ENCODE measurements around the gene DOCK2. TPM values are rescaled to one million over a fixed set of nuclear protein-coding genes. Genes with fewer than 3 reads are reported as not detected.
"Not testable (repeated sequence)": the region's sequence is repeated elsewhere in the genome, so short reads cannot be mapped to it uniquely, and the experiment has no call there.

DOCK2 gene
- total RNA-seq, 1 experiment from 2014 or later: 0.20 TPM

- Histone ChIP-seq H3K27ac (no peak overlapping the region), H3K9me3 (replicated peaks) (no peaks in the 10 kb centered on the region), H3K4me3 (no peak overlapping the region), H3K27me3 (no peaks in the 10 kb centered on the region; the same call in 1 of the 2 replicates), H3K4me1 (no peaks in the 10 kb centered on the region), H3K36me3 (no peaks in the 10 kb centered on the region)
- no peak for DNase-seq
These were observed 164.7 kb downstream of the DOCK2 start for GRCh38 chr5:169801781-169802180.

- Histone ChIP-seq H3K9me3 (replicated peaks) (no peaks in the 10 kb centered on the region), H3K36me3 (no peaks in the 10 kb centered on the region), H3K4me1 (no peaks in the 10 kb centered on the region), H3K27ac (no peak overlapping the region), H3K4me3 (no peak overlapping the region), H3K27me3 (no peaks in the 10 kb centered on the region; the same call in 1 of the 2 replicates)
- no peak for DNase-seq
These were observed 166.3 kb downstream of the DOCK2 start for GRCh38 chr5:169803077-169803981.

- no peak overlapping the region for H3K4me3 ChIP-seq
- no peaks in the 10 kb centered on the region for H3K4me1 ChIP-seq
- DNase-seq: no peak
- no peaks in the 10 kb centered on the region for H3K27me3 ChIP-seq
- H3K36me3 ChIP-seq: no peaks in the 10 kb centered on the region
- H3K27ac ChIP-seq: no peak overlapping the region
- no peaks in the 10 kb centered on the region for H3K9me3 ChIP-seq (replicated peaks)
These were observed 167.8 kb downstream of the DOCK2 start for GRCh38 chr5:169804861-169805260.

GRCh38 chr5:169805527-169805934 is 168.5 kb downstream of the DOCK2 start:
- H3K9me3 ChIP-seq (replicated peaks): no peaks in the 10 kb centered on the region
- H3K4me3 ChIP-seq: no peak overlapping the region
- H3K27ac ChIP-seq: no peak overlapping the region
- no peaks in the 10 kb centered on the region for H3K36me3 ChIP-seq
- no peak for DNase-seq
- no peaks in the 10 kb centered on the region for H3K4me1 ChIP-seq
- H3K27me3 ChIP-seq: no peaks in the 10 kb centered on the region

- H3K4me3 ChIP-seq: no peak overlapping the region
These were observed 169.0 kb downstream of the DOCK2 start for GRCh38 chr5:169805937-169806700.

GRCh38 chr5:169808118-169808581 is 171.1 kb downstream of the DOCK2 start:
- Histone ChIP-seq H3K4me1 (no peaks in the 10 kb centered on the region), H3K27me3 (no peaks in the 10 kb centered on the region), H3K36me3 (no peaks in the 10 kb centered on the region), H3K9me3 (replicated peaks) (no peaks in the 10 kb centered on the region), H3K27ac (no peak overlapping the region), H3K4me3 (no peak overlapping the region)
- DNase-seq: no peak

More at GRCh38 chr5:169805937-169806700, 169.0 kb downstream of the DOCK2 start:
- no peaks in the 10 kb centered on the region for H3K4me1 ChIP-seq
- DNase-seq: no peak
- no peaks in the 10 kb centered on the region for H3K9me3 ChIP-seq (replicated peaks)
- no peaks in the 10 kb centered on the region for H3K36me3 ChIP-seq
- no peaks in the 10 kb centered on the region for H3K27me3 ChIP-seq
- H3K27ac ChIP-seq: no peak overlapping the region

GRCh38 chr5:169808880-169809279 is 171.8 kb downstream of the DOCK2 start:
- not testable (repeated sequence) for H3K27ac ChIP-seq; DNase-seq; H3K4me1 ChIP-seq; H3K36me3 ChIP-seq; H3K27me3 ChIP-seq; H3K9me3 ChIP-seq (replicated peaks); H3K4me3 ChIP-seq

- H3K9me3 ChIP-seq (replicated peaks): no peaks in the 10 kb centered on the region
- no peak overlapping the region for H3K27ac ChIP-seq
- no peak overlapping the region for H3K4me3 ChIP-seq
- no peaks in the 10 kb centered on the region for H3K4me1 ChIP-seq
- no peaks in the 10 kb centered on the region for H3K36me3 ChIP-seq
- DNase-seq: no peak
- H3K27me3 ChIP-seq: no peaks in the 10 kb centered on the region
These were observed 172.2 kb downstream of the DOCK2 start for GRCh38 chr5:169809281-169809680.

- no peak overlapping the region for H3K27ac ChIP-seq
- no peak overlapping the region for H3K4me3 ChIP-seq
- H3K4me1 ChIP-seq: no peaks in the 10 kb centered on the region
- H3K27me3 ChIP-seq: no peaks in the 10 kb centered on the region
- no peaks in the 10 kb centered on the region for H3K9me3 ChIP-seq (replicated peaks)
- no peaks in the 10 kb centered on the region for H3K36me3 ChIP-seq
- DNase-seq: no peak
These were observed 173.4 kb downstream of the DOCK2 start for GRCh38 chr5:169810524-169810923.

GRCh38 chr5:169811023-169811422 is 173.9 kb downstream of the DOCK2 start:
- no peaks in the 10 kb centered on the region for H3K4me1 ChIP-seq
- no peaks in the 10 kb centered on the region for H3K36me3 ChIP-seq
- H3K9me3 ChIP-seq (replicated peaks): no peaks in the 10 kb centered on the region
- H3K27me3 ChIP-seq: no peaks in the 10 kb centered on the region
- H3K4me3 ChIP-seq: no peak overlapping the region
- H3K27ac ChIP-seq: no peak overlapping the region
- no peak for DNase-seq

GRCh38 chr5:169811680-169812079 is 174.6 kb downstream of the DOCK2 start:
- no peaks in the 10 kb centered on the region for H3K27me3 ChIP-seq
- no peaks in the 10 kb centered on the region for H3K36me3 ChIP-seq
- H3K4me1 ChIP-seq: no peaks in the 10 kb centered on the region

GRCh38 chr5:169812786-169813185 is 175.7 kb downstream of the DOCK2 start:
- no peak overlapping the region for H3K27ac ChIP-seq
- no peaks in the 10 kb centered on the region for H3K36me3 ChIP-seq
- no peaks in the 10 kb centered on the region for H3K4me1 ChIP-seq
- no peak for DNase-seq
- no peaks in the 10 kb centered on the region for H3K27me3 ChIP-seq
- no peaks in the 10 kb centered on the region for H3K9me3 ChIP-seq (replicated peaks)
- no peak overlapping the region for H3K4me3 ChIP-seq

More at GRCh38 chr5:169811680-169812079, 174.6 kb downstream of the DOCK2 start:
- Histone ChIP-seq H3K27ac (no peak overlapping the region), H3K4me3 (no peak overlapping the region), H3K9me3 (replicated peaks) (no peaks in the 10 kb centered on the region)
- no peak for DNase-seq

- no peaks in the 10 kb centered on the region for H3K9me3 ChIP-seq (replicated peaks)
- no peak overlapping the region for H3K27ac ChIP-seq
- H3K36me3 ChIP-seq: no peaks in the 10 kb centered on the region
- H3K4me3 ChIP-seq: no peak overlapping the region
- H3K27me3 ChIP-seq: no peaks in the 10 kb centered on the region
- no peaks in the 10 kb centered on the region for H3K4me1 ChIP-seq
- no peak for DNase-seq
These were observed 177.0 kb downstream of the DOCK2 start for GRCh38 chr5:169814045-169814444.

GRCh38 chr5:169814522-169814921 is 177.4 kb downstream of the DOCK2 start:
- Histone ChIP-seq H3K27ac (no peak overlapping the region), H3K4me3 (no peak overlapping the region), H3K4me1 (no peaks in the 10 kb centered on the region), H3K27me3 (no peaks in the 10 kb centered on the region), H3K9me3 (replicated peaks) (no peaks in the 10 kb centered on the region), H3K36me3 (no peaks in the 10 kb centered on the region)
- no peak for DNase-seq

- no peak for DNase-seq
- H3K9me3 ChIP-seq (replicated peaks): no peaks in the 10 kb centered on the region
- H3K27me3 ChIP-seq: no peaks in the 10 kb centered on the region
- H3K4me3 ChIP-seq: no peak overlapping the region
- H3K4me1 ChIP-seq: no peaks in the 10 kb centered on the region
- H3K27ac ChIP-seq: no peak overlapping the region
- no peaks in the 10 kb centered on the region for H3K36me3 ChIP-seq
These were observed 180.0 kb downstream of the DOCK2 start for GRCh38 chr5:169817031-169817430.

All from SJCRH30 (cell line).